HG02678 (cell line): Measurements from ENCODE around the gene KCTD15.

Experiments
- ATAC-seq: cut with Tn5 transposase; IDR thresholded peaks from one replicate; pipeline ENCODE4 v1.9.1; 2021; ENCODE audit warnings: mild to moderate bottlenecking, moderate library complexity; ENCODE audit not compliant: unreplicated experiment

Gene KCTD15

DNA sequence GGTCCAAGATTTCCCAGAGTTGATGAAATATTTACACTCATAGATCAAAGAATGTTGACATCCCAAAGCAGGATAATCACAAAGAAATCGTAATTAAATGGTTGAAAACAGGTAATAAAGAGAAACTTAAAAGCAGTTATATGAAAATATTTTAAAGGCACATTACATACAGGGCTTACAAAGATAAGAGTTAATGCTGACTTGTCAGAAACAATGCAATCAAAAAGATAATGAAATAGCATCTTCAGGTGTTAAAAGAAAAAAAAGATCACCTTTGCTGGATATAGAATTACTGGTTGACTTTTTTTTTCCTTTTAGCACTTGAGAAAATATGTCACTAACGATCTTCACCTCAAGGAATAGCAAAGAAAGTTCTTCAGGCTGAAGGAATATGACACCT is 48.8 kb downstream of the KCTD15 start:
- no peak for ATAC-seq

DNA sequence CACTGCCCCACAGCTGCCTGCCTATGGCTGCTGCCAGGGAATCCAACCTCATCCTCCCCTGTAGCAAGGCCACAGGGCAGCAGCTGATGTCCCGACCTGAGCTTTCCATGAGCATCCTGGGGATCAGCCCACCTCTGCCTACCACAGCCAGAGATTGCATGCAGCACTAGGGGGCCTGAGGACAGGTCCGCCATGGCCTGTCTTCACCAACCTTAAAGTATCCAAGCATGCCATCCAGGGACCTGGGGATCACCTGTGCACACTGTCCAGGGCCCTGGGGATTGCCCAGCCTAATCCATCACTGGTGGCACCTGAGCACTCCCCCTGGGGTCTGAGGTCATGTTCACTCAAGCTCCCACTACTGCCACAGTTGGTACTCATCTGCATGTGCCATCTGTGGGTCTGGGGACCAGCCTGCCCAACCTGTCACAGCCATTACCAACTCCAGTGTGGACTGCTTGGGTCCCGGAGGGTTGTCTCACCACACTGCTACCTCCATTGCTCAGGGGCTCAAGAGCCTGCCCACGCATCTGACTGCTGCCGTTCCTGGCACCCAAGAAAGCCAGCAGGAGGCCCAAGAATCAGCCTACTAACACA is 53.0 kb downstream of the KCTD15 start:
- no peak for ATAC-seq

DNA sequence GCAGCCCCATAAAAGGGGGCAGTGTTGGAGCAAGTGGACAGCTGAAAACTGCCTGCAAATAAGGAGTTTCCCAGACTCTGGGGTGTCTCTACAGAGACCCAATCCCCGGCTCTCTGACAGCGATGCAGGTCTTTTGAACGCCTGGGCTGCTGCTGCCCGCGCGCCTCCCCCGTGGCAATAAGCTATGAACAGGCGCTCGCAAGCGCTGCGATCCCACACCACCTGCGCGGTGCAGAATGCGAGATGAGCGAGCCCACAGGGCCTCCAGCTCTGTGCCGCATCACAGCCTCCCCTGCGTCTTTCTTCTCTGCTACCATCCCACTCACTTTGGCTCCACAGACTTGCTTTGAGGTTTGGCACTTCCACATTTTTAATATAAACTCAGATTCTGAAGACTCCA is 62.3 kb downstream of the KCTD15 start:
- no peak for ATAC-seq

DNA sequence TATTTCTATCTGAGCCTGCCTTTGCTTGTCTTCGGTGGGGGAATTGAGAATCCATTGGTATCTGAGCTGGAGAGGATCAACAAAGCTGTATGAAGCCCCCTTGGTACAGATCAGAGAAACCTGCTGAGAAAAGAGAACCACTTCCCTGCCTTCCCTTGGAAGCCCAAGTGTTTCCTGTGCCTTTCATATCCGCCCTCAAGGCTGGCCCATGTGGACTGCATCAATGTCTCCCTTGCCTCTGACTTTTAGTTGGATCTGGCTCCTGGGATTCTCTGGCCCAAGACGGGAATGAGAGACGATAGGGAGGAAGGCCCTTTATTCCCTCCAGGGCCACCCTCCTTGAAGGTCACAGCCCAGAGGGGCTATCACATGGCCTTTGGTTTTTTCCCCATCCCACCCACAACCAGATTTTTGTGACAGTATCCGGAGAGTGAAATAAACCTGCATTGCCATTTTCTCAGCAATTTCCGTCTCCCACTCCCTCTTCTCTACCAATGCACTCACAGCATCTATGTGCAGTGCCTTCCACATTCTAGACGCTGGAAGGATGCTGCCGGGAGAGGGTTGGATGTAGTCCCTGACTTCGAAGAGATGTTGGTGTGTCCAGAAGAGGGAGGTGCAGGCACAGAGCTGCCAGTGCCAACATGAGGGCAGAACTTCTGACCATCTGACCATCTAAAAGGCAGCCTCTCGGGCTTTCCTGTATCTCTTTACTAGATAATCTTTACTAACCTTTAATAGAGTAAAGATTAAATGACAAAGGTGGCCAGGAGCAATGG is 63.8 kb downstream of the KCTD15 start:
- ATAC-seq, result no peak

DNA sequence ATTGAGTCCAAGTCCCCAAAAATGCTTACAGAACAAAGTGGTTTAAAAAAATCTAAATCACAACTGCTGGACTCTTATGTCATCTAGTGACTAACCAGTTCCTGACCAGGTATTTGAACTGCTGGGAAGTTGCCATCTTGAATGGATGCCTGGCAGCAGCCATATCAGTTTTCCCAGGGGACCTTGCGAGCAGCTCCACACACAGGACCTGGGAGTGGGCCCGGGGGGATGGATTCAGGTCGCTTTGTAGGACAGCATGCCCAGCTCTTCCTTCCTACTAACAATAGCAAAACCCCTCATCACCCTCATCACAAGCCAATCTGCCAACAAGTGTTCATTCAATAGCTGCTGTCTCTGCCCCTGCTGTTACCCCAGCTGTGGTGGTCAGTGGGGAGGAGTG is 65.3 kb downstream of the KCTD15 start:
- no peak for ATAC-seq

DNA sequence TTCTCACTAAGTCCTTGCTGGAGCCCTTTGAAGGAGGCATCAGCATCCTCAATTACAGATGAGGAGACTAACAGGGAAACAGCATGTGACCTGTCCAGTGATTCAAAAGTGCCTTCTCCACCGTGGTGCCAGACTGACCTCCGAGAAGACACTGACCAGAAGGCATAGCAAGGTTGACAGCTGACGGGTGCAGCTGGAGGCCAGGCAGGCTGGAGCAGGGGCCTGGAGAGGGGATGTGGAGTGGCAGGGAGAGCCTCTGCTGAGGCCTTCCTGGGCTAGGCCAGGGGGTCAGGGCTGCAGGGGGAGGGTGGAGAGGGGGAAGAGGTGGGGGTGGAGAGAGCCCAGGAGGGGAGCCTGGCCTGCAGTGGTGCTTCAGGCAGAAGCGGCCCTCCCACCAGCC is 66.3 kb downstream of the KCTD15 start:
- no peak for ATAC-seq

DNA sequence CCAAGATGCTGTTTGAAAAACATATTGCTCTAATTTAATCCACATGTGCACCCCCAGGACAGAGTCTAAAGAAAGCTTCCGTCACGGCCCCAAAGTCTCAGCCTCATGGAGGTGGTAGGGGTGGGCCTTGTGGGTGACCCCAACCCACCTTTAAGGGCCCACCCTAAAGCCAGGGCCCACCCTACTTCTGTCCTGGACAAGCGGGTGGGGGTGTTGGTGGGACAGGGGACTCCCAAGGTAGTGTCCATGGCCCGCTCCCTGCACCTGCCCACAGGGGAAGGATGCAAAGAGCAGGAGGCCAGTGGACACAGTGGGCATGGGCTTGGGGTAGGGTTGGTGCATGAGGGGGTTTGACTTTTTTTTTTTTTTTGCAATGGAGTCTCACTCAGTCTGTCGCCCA is 66.8 kb downstream of the KCTD15 start:
- ATAC-seq, result no peak

DNA sequence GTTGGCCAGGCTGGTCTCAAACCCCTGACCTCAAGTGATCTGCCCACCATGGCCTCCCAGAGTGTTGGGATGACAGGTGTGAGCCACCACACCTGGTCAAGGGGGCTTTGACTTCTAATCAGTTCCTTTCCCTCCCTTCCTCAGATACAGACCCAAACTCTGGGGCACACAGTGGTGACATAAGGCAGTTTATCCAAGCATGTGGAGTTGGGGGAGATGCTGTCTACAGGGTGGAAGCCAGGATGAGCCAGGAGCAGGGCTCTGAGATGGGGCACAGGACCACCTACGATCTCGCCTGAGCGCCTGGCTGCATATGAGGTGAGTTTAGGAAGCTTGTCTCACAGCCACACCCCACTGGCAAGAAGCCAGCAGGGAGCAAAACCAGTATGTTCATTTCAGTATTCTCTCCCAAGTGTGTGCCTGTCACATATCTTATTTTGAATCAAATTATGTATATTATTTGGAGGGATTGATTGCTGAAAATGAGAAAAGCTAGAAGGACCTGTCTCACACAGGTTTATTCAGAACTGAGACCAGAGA is 67.7 kb downstream of the KCTD15 start:
- no peak for ATAC-seq

DNA sequence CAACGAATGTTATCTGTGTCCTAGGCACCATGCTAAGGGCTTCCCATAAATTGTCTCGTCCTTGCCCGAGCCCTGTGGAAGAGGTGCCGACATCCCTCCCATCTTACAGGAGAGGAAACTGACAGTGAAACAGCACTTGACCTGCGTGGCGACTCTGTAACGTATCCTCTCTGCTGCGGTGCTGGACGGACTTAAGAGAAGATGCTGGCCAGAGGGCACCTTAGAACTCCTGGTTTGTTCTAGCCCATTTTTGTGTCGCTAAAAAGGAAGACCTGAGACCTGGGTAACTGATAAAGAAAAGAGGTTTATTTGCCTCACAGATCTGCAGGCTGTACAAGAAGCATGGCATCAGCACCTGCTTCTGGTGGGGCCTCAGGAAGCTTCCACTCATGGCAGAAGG is 68.6 kb downstream of the KCTD15 start:
- no peak for ATAC-seq
